H1 (cell line): ENCODE measurements around the gene DDR1.

Source experiments
- CEBPB ChIP-seq: IDR thresholded peaks from 2 replicates; pipeline ENCODE4 v1.6.1; 2012; ENCODE audit warnings: low read depth, low read length
- EZH2 ChIP-seq: fragments of 200-600 bp; sonication (generic); IDR thresholded peaks from 2 replicates; pipeline ENCODE4 v1.7.1; 2012; ENCODE audit warnings: low read depth, mild to moderate bottlenecking, moderate library complexity, low read length, inconsistent platforms; ENCODE audit not compliant: severe bottlenecking
- MAFK ChIP-seq: IDR thresholded peaks from 2 replicates; pipeline ENCODE4 v1.6.1; 2012; ENCODE audit warnings: low read depth, mild to moderate bottlenecking, improper control_type of control experiment, low read length
- SIN3A ChIP-seq, 2 experiments: IDR thresholded peaks in 1 of 2; conservative IDR thresholded peaks in 1 of 2; 2 replicates each; pipeline ENCODE4 v1.6.1; 2011 to 2012; ENCODE audit warnings: low read length in 2 of 2, improper control_type of control experiment in 1 of 2, low read depth in 1 of 2, mild to moderate bottlenecking in 1 of 2
- SRF ChIP-seq: IDR thresholded peaks from 2 replicates; pipeline ENCODE4 v1.6.1; 2011; ENCODE audit warnings: mild to moderate bottlenecking, low read depth, low read length, moderate library complexity
- TEAD4 ChIP-seq: IDR thresholded peaks from 2 replicates; pipeline ENCODE4 v1.6.1; 2012; ENCODE audit warnings: low read depth, low read length, inconsistent platforms, mixed read lengths
- YY1 ChIP-seq: IDR thresholded peaks from 2 replicates; pipeline ENCODE4 v1.6.1; 2011; ENCODE audit warnings: low read depth, mild to moderate bottlenecking, low read length
- TF ChIP-seq, protein P1 (sequence below), 3 experiments: IDR thresholded peaks; 1 replicate in 2 of 3; 2 replicates in 1 of 3; pipeline versions ENCODE4 v1.5.1 to v1.6.1; 2011; ENCODE audit warnings: low read length in 3 of 3, mild to moderate bottlenecking in 3 of 3, inconsistent platforms in 2 of 3, low read depth in 1 of 3, moderate library complexity in 1 of 3; ENCODE audit not compliant: insufficient read depth in 1 of 3; ENCODE audit errors: control extremely low read depth in 1 of 3

DNA sequence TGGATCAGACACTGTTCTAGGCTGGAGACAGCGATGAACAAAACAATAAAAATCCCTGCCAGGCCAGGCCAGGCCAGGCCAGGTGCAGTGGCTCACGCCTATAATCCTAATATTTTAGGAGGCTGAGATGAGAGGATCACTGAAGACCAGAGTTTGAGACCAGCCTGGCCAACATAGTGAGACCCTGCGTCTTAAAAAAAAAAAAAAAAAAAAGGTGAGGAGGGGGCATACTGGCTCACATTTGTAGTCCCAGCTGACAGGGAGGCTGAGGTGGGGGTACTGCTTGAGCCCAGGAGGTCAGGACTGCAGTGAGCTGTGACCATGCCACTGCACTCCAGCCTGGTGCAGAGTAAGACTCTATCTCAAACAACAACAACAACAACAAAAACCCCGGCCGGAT is 61.0 kb downstream of the DDR1 start:
- TF ChIP-seq, protein P1, sequence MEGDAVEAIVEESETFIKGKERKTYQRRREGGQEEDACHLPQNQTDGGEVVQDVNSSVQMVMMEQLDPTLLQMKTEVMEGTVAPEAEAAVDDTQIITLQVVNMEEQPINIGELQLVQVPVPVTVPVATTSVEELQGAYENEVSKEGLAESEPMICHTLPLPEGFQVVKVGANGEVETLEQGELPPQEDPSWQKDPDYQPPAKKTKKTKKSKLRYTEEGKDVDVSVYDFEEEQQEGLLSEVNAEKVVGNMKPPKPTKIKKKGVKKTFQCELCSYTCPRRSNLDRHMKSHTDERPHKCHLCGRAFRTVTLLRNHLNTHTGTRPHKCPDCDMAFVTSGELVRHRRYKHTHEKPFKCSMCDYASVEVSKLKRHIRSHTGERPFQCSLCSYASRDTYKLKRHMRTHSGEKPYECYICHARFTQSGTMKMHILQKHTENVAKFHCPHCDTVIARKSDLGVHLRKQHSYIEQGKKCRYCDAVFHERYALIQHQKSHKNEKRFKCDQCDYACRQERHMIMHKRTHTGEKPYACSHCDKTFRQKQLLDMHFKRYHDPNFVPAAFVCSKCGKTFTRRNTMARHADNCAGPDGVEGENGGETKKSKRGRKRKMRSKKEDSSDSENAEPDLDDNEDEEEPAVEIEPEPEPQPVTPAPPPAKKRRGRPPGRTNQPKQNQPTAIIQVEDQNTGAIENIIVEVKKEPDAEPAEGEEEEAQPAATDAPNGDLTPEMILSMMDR (IDR thresholded peaks at IDR 0.05; ENCODE audit: control extremely low read depth in 1 of 3, insufficient read depth in 1 of 3, low read depth in 1 of 3, low read length in 3 of 3): no peak
- TF ChIP-seq YY1 (no peak), TEAD4 (no peak), MAFK (no peak), CEBPB (no peak), SIN3A (conservative IDR thresholded peaks at IDR 0.05 in 1 of 2, IDR thresholded peaks at IDR 0.05 in 1 of 2; ENCODE audit: low read depth in 1 of 2, low read length in 2 of 2) (no peak), SRF (no peak), EZH2 (no peak)
